WTC11 (cell line): ENCODE measurements around the gene PTPRG. TPM values are rescaled to one million over a fixed set of nuclear protein-coding genes. Genes with fewer than 3 reads are reported as not detected.

ENCODE experiments used
- ATAC-seq: fragments of 200-7000 bp; cut with Tn5 transposase; 2 replicates; pipeline ENCODE4 v1.10.0; 2021; ENCODE audit warnings: mild to moderate bottlenecking, moderate library complexity
- CTCF ChIA-PET: fragments of 300-600 bp; sonication (Branson Sonifier 250); formaldehyde crosslinking; loops from one replicate; lab custom pipeline; 2021; ENCODE audit warnings: antibody characterized with exemption; lab: Charles Lee
- POLR2A ChIA-PET: fragments of 350-600 bp; sonication (Branson Sonifier 250); formaldehyde crosslinking; loops from one replicate; lab custom pipeline; 2021; ENCODE audit warnings: antibody characterized with exemption; lab: Charles Lee
- DNase-seq: peaks from one replicate; pipeline ENCODE4 v3.0.0; 2021; ENCODE audit warnings: low spot score
- H3K27ac Mint-ChIP-seq: 2 replicates; pipeline ENCODE4 v1.8.0; 2021; ENCODE audit warnings: mixed read lengths
- H3K27me3 Mint-ChIP-seq: 2 replicates; pipeline ENCODE4 v1.8.0; 2021; ENCODE audit warnings: low read depth, mild to moderate bottlenecking, moderate library complexity, mixed read lengths
- H3K36me3 Mint-ChIP-seq: 2 replicates; pipeline ENCODE4 v1.8.0; 2021; ENCODE audit warnings: mixed read lengths
- H3K4me1 Mint-ChIP-seq: 2 replicates; pipeline ENCODE4 v1.8.0; 2022; ENCODE audit warnings: mixed read lengths
- H3K4me3 Mint-ChIP-seq: 2 replicates; pipeline ENCODE4 v1.8.0; 2021; ENCODE audit warnings: mild to moderate bottlenecking, moderate library complexity, mixed read lengths
- H3K9me3 Mint-ChIP-seq: 2 replicates; pipeline ENCODE4 v1.8.0; 2021; ENCODE audit warnings: mixed read lengths
- CBFB ChIP-seq: sonication (generic); formaldehyde crosslinking; IDR thresholded peaks from 2 replicates; pipeline ENCODE4 v1.8.1; 2022; ENCODE audit warnings: mild to moderate bottlenecking, low read depth, missing genetic modification reagents
- ESRRA ChIP-seq: sonication (generic); formaldehyde crosslinking; IDR thresholded peaks from 2 replicates; pipeline ENCODE4 v1.8.1; 2022; ENCODE audit warnings: mild to moderate bottlenecking, missing genetic modification reagents, borderline replicate concordance
- GTF2I ChIP-seq: fragments of 250-450 bp; sonication (Bioruptor Pico); conservative IDR thresholded peaks from 2 replicates; pipeline ENCODE4 v1.4.0; 2021; ENCODE audit warnings: mild to moderate bottlenecking
- NFATC4 ChIP-seq: fragments of 250-450 bp; sonication (Bioruptor Pico); IDR thresholded peaks from 2 replicates; pipeline ENCODE4 v1.9.0; 2021; ENCODE audit warnings: mild to moderate bottlenecking
- ZBTB21 ChIP-seq: sonication (generic); formaldehyde crosslinking; IDR thresholded peaks from 2 replicates; pipeline ENCODE4 v1.8.1; 2023; ENCODE audit warnings: mild to moderate bottlenecking, missing genetic modification reagents, borderline replicate concordance
- total RNA-seq: library from RNA; stranded (reverse); gene quantifications from 3 replicates; pipeline ENCODE4 v1.2.3, GENCODE V29; 2021
- TF ChIP-seq, protein P1 (sequence below): sonication (generic); formaldehyde crosslinking; conservative IDR thresholded peaks from 2 replicates; pipeline ENCODE4 v1.8.1; 2022; ENCODE audit warnings: mild to moderate bottlenecking, missing genetic modification reagents
- TF ChIP-seq, protein P2 (sequence below): fragments of 250-450 bp; sonication (Bioruptor Pico); IDR thresholded peaks from 2 replicates; pipeline ENCODE4 v1.9.0; 2021; ENCODE audit warnings: mild to moderate bottlenecking
- TF ChIP-seq, protein P3 (sequence below): fragments of 250-450 bp; sonication (Bioruptor Pico); IDR thresholded peaks from 2 replicates; pipeline ENCODE4 v2.1.2; 2022; ENCODE audit warnings: mild to moderate bottlenecking, moderate library complexity
- TF ChIP-seq, protein P4 (sequence below): fragments of 250-450 bp; sonication (Bioruptor Pico); IDR thresholded peaks from 2 replicates; pipeline ENCODE4 v1.9.0; 2021; ENCODE audit warnings: mild to moderate bottlenecking, borderline replicate concordance
- TF ChIP-seq, protein P5 (sequence below): sonication (generic); formaldehyde crosslinking; IDR thresholded peaks from 2 replicates; pipeline ENCODE4 v1.8.1; 2023; ENCODE audit warnings: mild to moderate bottlenecking, missing genetic modification reagents, moderate library complexity
- TF ChIP-seq, protein P6 (sequence below): sonication (generic); formaldehyde crosslinking; IDR thresholded peaks from 2 replicates; pipeline ENCODE4 v1.8.1; 2022; ENCODE audit warnings: low read depth, mild to moderate bottlenecking, moderate library complexity, missing genetic modification reagents, borderline replicate concordance

PTPRG gene
- total RNA-seq, 1 experiment from 2014 or later = 106 TPM

GRCh38 chr3:62249484-62249776, 688.1 kb downstream of the PTPRG start:
- H3K27ac Mint-ChIP-seq = no peak overlapping the region; the same call in 1 of the 2 replicates
- no peak for ATAC-seq
- H3K4me1 Mint-ChIP-seq = peaks cover 44% of the 10 kb centered on the region
- TF ChIP-seq GTF2I (CRISPR knock-in tag) = no peak
- no peak for TF ChIP-seq NFATC4 (CRISPR knock-in tag)
- TF ChIP-seq, protein P1, sequence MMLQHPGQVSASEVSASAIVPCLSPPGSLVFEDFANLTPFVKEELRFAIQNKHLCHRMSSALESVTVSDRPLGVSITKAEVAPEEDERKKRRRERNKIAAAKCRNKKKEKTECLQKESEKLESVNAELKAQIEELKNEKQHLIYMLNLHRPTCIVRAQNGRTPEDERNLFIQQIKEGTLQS (CRISPR knock-in tag) = no peak
- TF ChIP-seq ZBTB21 (CRISPR knock-in tag) = no peak
- TF ChIP-seq, protein P2, sequence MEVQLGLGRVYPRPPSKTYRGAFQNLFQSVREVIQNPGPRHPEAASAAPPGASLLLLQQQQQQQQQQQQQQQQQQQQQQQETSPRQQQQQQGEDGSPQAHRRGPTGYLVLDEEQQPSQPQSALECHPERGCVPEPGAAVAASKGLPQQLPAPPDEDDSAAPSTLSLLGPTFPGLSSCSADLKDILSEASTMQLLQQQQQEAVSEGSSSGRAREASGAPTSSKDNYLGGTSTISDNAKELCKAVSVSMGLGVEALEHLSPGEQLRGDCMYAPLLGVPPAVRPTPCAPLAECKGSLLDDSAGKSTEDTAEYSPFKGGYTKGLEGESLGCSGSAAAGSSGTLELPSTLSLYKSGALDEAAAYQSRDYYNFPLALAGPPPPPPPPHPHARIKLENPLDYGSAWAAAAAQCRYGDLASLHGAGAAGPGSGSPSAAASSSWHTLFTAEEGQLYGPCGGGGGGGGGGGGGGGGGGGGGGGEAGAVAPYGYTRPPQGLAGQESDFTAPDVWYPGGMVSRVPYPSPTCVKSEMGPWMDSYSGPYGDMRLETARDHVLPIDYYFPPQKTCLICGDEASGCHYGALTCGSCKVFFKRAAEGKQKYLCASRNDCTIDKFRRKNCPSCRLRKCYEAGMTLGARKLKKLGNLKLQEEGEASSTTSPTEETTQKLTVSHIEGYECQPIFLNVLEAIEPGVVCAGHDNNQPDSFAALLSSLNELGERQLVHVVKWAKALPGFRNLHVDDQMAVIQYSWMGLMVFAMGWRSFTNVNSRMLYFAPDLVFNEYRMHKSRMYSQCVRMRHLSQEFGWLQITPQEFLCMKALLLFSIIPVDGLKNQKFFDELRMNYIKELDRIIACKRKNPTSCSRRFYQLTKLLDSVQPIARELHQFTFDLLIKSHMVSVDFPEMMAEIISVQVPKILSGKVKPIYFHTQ (CRISPR knock-in tag) = no peak
- TF ChIP-seq CBFB = no peak
- TF ChIP-seq, protein P3, sequence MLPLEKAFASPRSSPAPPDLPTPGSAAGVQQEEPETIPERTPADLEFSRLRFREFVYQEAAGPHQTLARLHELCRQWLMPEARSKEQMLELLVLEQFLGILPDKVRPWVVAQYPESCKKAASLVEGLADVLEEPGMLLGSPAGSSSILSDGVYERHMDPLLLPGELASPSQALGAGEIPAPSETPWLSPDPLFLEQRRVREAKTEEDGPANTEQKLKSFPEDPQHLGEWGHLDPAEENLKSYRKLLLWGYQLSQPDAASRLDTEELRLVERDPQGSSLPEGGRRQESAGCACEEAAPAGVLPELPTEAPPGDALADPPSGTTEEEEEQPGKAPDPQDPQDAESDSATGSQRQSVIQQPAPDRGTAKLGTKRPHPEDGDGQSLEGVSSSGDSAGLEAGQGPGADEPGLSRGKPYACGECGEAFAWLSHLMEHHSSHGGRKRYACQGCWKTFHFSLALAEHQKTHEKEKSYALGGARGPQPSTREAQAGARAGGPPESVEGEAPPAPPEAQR (CRISPR knock-in tag) = no peak
- TF ChIP-seq, protein P4, sequence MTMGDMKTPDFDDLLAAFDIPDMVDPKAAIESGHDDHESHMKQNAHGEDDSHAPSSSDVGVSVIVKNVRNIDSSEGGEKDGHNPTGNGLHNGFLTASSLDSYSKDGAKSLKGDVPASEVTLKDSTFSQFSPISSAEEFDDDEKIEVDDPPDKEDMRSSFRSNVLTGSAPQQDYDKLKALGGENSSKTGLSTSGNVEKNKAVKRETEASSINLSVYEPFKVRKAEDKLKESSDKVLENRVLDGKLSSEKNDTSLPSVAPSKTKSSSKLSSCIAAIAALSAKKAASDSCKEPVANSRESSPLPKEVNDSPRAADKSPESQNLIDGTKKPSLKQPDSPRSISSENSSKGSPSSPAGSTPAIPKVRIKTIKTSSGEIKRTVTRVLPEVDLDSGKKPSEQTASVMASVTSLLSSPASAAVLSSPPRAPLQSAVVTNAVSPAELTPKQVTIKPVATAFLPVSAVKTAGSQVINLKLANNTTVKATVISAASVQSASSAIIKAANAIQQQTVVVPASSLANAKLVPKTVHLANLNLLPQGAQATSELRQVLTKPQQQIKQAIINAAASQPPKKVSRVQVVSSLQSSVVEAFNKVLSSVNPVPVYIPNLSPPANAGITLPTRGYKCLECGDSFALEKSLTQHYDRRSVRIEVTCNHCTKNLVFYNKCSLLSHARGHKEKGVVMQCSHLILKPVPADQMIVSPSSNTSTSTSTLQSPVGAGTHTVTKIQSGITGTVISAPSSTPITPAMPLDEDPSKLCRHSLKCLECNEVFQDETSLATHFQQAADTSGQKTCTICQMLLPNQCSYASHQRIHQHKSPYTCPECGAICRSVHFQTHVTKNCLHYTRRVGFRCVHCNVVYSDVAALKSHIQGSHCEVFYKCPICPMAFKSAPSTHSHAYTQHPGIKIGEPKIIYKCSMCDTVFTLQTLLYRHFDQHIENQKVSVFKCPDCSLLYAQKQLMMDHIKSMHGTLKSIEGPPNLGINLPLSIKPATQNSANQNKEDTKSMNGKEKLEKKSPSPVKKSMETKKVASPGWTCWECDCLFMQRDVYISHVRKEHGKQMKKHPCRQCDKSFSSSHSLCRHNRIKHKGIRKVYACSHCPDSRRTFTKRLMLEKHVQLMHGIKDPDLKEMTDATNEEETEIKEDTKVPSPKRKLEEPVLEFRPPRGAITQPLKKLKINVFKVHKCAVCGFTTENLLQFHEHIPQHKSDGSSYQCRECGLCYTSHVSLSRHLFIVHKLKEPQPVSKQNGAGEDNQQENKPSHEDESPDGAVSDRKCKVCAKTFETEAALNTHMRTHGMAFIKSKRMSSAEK = no peak
- H3K4me3 Mint-ChIP-seq = no peak overlapping the region
- POLR2A ChIA-PET = no interaction called here
- CTCF ChIA-PET = interaction anchor here (0.5 kb wide), 1 partner anchor 889 kb away, joined by 4 read pairs; no protein-coding TSS in a partner anchor
- no peaks in the 10 kb centered on the region for H3K9me3 Mint-ChIP-seq
- no peak for DNase-seq
- H3K27me3 Mint-ChIP-seq = no peaks in the 10 kb centered on the region
- H3K36me3 Mint-ChIP-seq = peaks cover 2% of the 10 kb centered on the region; the same call in 1 of the 2 replicates

DNA sequence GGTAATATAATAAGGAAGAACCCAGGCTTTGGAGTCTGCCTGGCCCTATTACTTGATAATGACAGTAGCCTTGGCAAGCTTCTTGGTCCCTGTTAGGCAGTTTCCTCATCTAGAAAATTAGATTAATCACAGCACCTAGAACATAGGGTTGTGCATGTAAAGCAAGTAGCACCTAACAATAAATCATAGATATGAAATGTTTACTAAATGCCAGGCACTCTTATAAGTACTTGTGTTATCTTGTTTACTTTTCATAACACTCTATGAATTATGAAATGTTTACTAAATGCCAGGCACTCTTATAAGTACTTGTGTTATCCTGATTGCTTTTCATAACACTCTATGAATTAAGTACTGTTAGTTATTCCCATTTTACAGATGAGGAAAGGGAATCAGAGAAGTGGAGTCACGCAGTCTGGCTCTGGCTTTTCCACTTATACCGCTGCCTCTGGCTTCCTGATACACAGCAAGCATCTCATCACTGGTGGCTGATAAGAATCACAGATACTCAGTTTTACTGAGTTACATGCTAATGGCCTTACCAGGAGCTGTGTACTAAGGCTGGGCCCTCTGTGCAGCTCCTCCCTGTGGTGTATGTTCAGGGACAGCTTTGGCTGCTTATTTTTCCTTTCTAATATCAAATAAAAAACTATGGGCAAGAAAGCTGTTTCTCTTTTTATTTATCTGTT, 688.6 kb downstream of the PTPRG start:
- POLR2A ChIA-PET = no interaction called here
- H3K27me3 Mint-ChIP-seq = no peaks in the 10 kb centered on the region
- H3K9me3 Mint-ChIP-seq = no peaks in the 10 kb centered on the region
- H3K27ac Mint-ChIP-seq = no peak overlapping the region
- CTCF ChIA-PET = interaction anchor here (0.5 kb wide), 1 partner anchor 890 kb away, joined by 4 read pairs; no protein-coding TSS in a partner anchor
- no peak for DNase-seq
- no peak for TF ChIP-seq ESRRA (CRISPR knock-in tag)
- TF ChIP-seq, protein P5, sequence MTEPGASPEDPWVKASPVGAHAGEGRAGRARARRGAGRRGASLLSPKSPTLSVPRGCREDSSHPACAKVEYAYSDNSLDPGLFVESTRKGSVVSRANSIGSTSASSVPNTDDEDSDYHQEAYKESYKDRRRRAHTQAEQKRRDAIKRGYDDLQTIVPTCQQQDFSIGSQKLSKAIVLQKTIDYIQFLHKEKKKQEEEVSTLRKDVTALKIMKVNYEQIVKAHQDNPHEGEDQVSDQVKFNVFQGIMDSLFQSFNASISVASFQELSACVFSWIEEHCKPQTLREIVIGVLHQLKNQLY (CRISPR knock-in tag) = no peak
- TF ChIP-seq, protein P6, sequence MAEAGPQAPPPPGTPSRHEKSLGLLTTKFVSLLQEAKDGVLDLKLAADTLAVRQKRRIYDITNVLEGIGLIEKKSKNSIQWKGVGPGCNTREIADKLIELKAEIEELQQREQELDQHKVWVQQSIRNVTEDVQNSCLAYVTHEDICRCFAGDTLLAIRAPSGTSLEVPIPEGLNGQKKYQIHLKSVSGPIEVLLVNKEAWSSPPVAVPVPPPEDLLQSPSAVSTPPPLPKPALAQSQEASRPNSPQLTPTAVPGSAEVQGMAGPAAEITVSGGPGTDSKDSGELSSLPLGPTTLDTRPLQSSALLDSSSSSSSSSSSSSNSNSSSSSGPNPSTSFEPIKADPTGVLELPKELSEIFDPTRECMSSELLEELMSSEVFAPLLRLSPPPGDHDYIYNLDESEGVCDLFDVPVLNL (CRISPR knock-in tag) = no peak
- H3K4me3 Mint-ChIP-seq = no peak overlapping the region
- peaks cover 2% of the 10 kb centered on the region; the same call in 1 of the 2 replicates for H3K36me3 Mint-ChIP-seq
- H3K4me1 Mint-ChIP-seq = peaks cover 38% of the 10 kb centered on the region
- ATAC-seq = no peak
